Spinal cord (tissue), 10 donors: Measurements from ENCODE around the gene LASP1. TPM values are rescaled to one million over a fixed set of nuclear protein-coding genes. Genes with fewer than 3 reads are reported as not detected.
"Not testable (repeated sequence)": the region's sequence is repeated elsewhere in the genome, so short reads cannot be mapped to it uniquely, and the experiment has no call there.

Source experiments
- DNase-seq, 6 donors: peaks; one replicate each; pipeline versions ENCODE4 v3.0.0 to v3.0.0-alpha.2; 2013 to 2015; ENCODE audit warnings: low spot score in 6 of 6, low read depth in 4 of 6
- H3K27ac ChIP-seq: one replicate; pipeline ENCODE4 v1.5.1; 2013; ENCODE audit warnings: low read depth, low read length, control low read depth
- H3K27me3 ChIP-seq: one replicate; pipeline ENCODE4 v1.6.1; 2013; ENCODE audit warnings: low read length; ENCODE audit not compliant: control insufficient read depth, insufficient read depth
- H3K36me3 ChIP-seq: one replicate; pipeline ENCODE4 v1.6.1; 2013; ENCODE audit warnings: low read length; ENCODE audit not compliant: control insufficient read depth, insufficient read depth
- H3K4me1 ChIP-seq: one replicate; pipeline ENCODE4 v1.6.1; 2013; ENCODE audit warnings: low read length; ENCODE audit not compliant: control insufficient read depth, insufficient read depth
- H3K4me3 ChIP-seq: one replicate; pipeline ENCODE4 v1.5.1; 2013; ENCODE audit warnings: low read depth, low read length, control low read depth
- H3K9me3 ChIP-seq: one replicate; pipeline ENCODE4 v1.6.1; 2013; ENCODE audit warnings: low read length; ENCODE audit not compliant: control insufficient read depth, insufficient read depth
- WGBS: methylation state at CpG from one replicate; pipeline ENCODE4 v1.1.5; 2013; ENCODE audit warnings: missing lambda C conversion rate; ENCODE audit not compliant: insufficient coverage; 5-methylcytosine and 5-hydroxymethylcytosine counted together
- polyA plus RNA-seq, 2 donors: library from polyadenylated mRNA; unstranded; fragments of 120-200 nt; gene quantifications; one replicate each; pipeline ENCODE4 v1.2.1, GENCODE V29; 2013; ENCODE audit not compliant: insufficient read length in 2 of 2
- total RNA-seq, 2 donors: library from RNA; depleted of rRNA in 1 of 2; stranded (reverse); fragments of 120-200 nt in 1 of 2; fragments of >200 nt in 1 of 2; gene quantifications; one replicate each; pipeline versions ENCODE4 v1.2.3 to v1.2.4, GENCODE V29; 2013 to 2014
- donor health status: healthy.

Gene LASP1
- total and polyA plus RNA-seq, 4 donors = 41.2 to 125 (median 93.9) TPM

- WGBS = 29% methylated on average over 6 of the region's 6 CpGs
- Histone ChIP-seq H3K4me1 (peaks cover 33% of the 10 kb centered on the region), H3K27me3 (no peaks in the 10 kb centered on the region), H3K36me3 (peaks cover 31% of the 10 kb centered on the region), H3K9me3 (no peaks in the 10 kb centered on the region), H3K27ac (peak overlapping the region; percentile 71), H3K4me3 (no peak overlapping the region)
- DNase-seq = peak in 5 of 6 donors; percentile 65 to 94 (median 81)
These were observed 52.9 kb downstream of the LASP1 start for GRCh38 chr17:38922538-38923297.

DNA sequence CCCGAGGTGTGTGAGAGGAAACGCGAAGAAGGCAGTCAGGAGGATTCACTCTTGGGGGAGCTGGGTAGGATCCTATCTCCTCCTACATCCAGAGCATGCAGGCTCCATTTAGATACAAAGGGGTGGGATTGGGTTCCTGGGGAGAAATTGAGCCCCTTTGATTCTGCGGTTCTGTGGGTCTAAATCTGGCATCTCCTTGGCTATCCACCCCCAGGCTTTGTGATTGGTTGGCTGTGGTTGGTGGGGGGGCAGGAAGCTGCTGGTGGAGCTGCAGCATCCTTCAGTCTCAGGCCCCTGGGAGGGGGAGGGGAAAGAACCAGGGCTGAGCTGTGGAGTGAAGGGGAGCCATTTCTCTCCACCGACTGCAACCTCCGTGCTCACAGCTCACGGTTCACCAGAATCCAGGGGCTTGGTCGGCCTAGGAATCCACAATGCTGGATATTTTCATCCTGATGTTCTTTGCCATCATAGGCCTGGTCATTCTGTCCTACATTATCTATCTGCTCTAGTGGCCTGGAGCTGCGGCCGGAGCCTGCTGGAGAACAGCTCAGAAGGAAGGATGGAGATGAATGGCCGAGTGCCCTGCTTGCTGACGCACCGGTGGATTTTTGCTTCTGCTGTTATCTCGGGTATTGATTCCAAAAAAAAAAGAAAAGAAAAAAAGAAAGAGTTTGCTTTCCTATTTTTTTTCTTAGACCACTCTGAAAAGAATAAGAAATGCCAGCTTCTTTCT, 55.6 kb downstream of the LASP1 start, which contains the start of gene LASP1NB:
Gene LASP1NB, plus strand, starts transcription at position 352 of the 733 bp plus-strand sequence.
- Histone ChIP-seq H3K27me3 (no peaks in the 10 kb centered on the region), H3K4me3 (peak within 1 kb of the TSS; percentile 54), H3K4me1 (peaks cover 33% of the 10 kb centered on the region), H3K9me3 (no peaks in the 10 kb centered on the region), H3K27ac (peak within 1 kb of the TSS; percentile 84), H3K36me3 (peaks cover 6% of the 10 kb centered on the region)
- 10% methylated on average over 2 of the region's 14 CpGs for WGBS
- DNase-seq = peak; percentile 74 to 99 (median 84)

DNA sequence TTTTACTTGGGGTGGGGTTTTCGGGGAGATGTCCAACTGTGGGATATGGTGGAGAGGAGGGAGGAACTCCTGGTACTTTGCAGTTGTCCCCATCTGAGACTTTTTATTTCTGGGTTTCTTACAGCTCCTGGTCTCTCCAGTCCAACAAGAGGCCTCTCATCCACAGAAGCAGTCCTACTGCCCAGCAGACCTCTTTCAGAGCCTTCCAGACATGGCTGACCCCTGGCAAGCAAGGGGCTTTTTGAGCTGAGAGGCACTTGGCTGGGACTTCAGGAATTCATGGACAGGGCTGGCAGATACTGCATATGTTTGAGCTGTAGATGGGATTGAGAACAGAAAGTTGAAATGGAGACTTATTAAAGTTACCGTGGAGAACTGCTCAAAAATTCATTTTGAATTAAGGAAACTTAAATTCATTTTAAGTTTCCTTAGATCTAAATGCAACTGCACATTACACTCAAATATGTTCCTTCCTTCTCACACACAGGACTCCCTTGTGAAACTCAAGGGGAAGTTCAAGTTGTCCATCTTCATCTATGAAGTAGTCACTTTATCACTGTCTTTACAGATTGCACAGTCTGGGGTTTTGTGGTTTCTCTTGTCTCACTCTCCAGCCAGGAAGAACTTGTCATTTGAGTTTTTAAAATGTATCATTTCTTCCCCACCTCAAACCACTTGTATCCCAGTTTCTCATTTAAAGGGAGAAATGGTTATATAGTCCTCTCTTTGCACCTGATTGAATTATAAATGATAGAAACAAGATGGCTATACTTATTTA, 56.6 kb downstream of the LASP1 start:
- Histone ChIP-seq H3K4me1 (peaks cover 33% of the 10 kb centered on the region), H3K27ac (peak overlapping the region; percentile 84), H3K4me3 (peak overlapping the region; percentile 54), H3K36me3 (no peaks in the 10 kb centered on the region), H3K27me3 (no peaks in the 10 kb centered on the region), H3K9me3 (no peaks in the 10 kb centered on the region)
- WGBS = no CpG with 5 or more reads among the region's 2 CpGs
- peak in 5 of 6 donors; percentile 10 to 79 (median 39) for DNase-seq

DNA sequence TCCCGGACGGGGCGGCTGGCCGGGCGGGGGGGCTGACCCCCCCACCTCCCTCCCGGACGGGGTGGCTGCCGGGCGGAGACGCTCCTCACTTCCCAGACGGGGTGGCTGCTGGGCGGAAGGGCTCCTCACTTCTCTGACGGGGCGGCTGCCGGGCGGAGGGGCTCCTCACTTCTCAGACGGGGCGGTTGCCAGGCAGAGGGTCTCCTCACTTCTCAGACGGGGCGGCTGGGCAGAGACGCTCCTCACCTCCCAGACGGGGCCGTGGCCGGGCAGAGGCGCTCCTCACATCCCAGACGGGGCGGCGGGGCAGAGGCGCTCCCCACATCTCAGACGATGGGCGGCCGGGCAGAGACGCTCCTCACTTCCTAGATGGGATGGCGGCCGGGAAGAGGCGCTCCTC, 60.9 kb downstream of the LASP1 start:
- not testable (repeated sequence) for H3K36me3 ChIP-seq, H3K4me3 ChIP-seq, H3K9me3 ChIP-seq, H3K27ac ChIP-seq, DNase-seq, H3K4me1 ChIP-seq, H3K27me3 ChIP-seq
- no CpG with 5 or more reads among the region's 36 CpGs for WGBS

DNA sequence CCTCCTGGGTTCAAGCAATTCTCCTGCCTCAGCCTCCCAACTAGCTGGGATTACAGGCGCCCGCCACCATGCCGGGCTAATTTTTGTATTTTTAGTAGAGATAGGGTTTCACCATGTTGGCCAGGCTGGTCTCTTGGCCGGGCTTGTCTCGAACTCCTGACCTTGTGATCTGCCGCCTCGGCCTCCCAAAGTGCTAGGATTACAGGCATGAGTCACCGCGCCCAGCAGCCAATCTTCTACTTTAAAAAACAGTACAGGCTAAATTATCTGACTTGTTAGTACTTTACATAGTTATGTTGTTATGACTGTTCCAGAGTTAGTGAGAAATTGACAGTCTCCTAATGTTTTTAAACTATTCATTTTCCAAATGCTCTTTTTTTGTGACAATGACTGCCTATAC, 64.1 kb downstream of the LASP1 start:
- H3K36me3 ChIP-seq, H3K9me3 ChIP-seq, H3K4me1 ChIP-seq, H3K4me3 ChIP-seq, H3K27me3 ChIP-seq, H3K27ac ChIP-seq, DNase-seq: not testable (repeated sequence)
- no CpG with 5 or more reads among the region's 9 CpGs for WGBS

DNA sequence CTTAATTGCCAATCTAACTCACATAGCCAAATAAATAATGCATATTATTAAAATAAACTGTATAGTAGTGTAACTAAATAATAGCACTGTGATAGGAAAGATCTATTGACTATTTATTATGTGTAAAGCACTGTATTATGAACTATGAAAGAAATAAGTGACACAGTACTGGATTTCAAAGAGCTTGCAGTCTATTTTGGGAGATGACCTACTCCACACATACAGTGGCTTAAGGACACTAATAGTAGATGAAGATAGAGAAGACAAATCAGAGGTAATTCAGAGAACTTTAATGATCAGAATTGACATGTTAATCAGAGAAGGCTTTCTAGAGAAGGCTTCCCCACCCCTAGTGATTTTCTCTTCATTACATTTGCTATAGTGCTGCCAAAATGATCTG, 70.1 kb downstream of the LASP1 start:
- Histone ChIP-seq H3K9me3 (no peaks in the 10 kb centered on the region), H3K27me3 (no peaks in the 10 kb centered on the region), H3K27ac (no peak overlapping the region), H3K36me3 (no peaks in the 10 kb centered on the region), H3K4me1 (no peaks in the 10 kb centered on the region), H3K4me3 (no peak overlapping the region)
- no peak for DNase-seq

GRCh38 chr17:38940404-38940803, 70.5 kb downstream of the LASP1 start:
- no peaks in the 10 kb centered on the region for H3K9me3 ChIP-seq
- H3K4me1 ChIP-seq = no peaks in the 10 kb centered on the region

DNA sequence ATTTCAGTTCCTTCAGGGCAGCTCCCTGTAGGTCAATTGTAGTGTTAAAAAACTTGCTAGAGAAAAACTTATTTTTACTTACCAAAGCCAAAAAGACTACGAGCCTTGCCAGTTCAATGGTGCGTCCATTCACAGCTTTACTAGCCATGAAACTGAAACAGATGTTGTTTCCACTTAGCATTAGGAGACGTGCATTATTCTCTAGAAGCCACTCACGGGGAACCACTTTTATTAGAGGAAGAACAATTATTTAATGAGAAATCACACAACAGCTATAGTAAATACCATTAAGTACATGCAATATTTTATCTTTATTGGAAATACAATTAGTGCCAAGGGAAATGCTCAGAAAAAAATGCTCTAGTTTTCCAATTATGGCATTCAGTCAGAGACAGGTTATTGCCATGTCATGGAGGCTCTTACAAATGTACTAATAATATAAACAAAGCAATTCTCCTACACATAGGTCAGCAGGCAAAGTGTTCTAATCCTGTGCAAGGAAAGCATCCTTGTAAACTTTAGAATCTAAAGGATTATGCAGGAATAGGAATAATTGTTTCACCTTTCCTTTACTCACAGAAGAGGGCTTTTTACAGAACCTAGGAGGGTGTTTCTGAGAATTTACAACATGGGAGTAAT, 73.0 kb downstream of the LASP1 start:
- H3K4me3 ChIP-seq = no peak overlapping the region
- H3K27ac ChIP-seq = no peak overlapping the region
- H3K36me3 ChIP-seq = no peaks in the 10 kb centered on the region
- H3K27me3 ChIP-seq = no peaks in the 10 kb centered on the region
- H3K9me3 ChIP-seq = no peaks in the 10 kb centered on the region
- DNase-seq = peak in 2 of 6 donors; percentile 25 to 90
- no CpG with 5 or more reads among the region's 4 CpGs for WGBS
- no peaks in the 10 kb centered on the region for H3K4me1 ChIP-seq

More at GRCh38 chr17:38940404-38940803, 70.5 kb downstream of the LASP1 start:
- Histone ChIP-seq H3K36me3 (no peaks in the 10 kb centered on the region), H3K4me3 (no peak overlapping the region), H3K27ac (no peak overlapping the region), H3K27me3 (no peaks in the 10 kb centered on the region)
- 40% methylated on average over 1 of the region's 1 CpG for WGBS
- no peak for DNase-seq

- no peaks in the 10 kb centered on the region for H3K9me3 ChIP-seq
- H3K27ac ChIP-seq = no peak overlapping the region
- no peak overlapping the region for H3K4me3 ChIP-seq
- no CpG with 5 or more reads among the region's 8 CpGs for WGBS
- H3K27me3 ChIP-seq = no peaks in the 10 kb centered on the region
- no peaks in the 10 kb centered on the region for H3K36me3 ChIP-seq
- no peak for DNase-seq
- no peaks in the 10 kb centered on the region for H3K4me1 ChIP-seq
These were observed 73.7 kb downstream of the LASP1 start for GRCh38 chr17:38943607-38944006.
